ENCODE results near the gene SDR42E2.

- TF ChIP-seq POLR2AphosphoS5 (IDR thresholded peaks at IDR 0.05; ENCODE audit: low read depth, low read length): no peak
- TF ChIP-seq POLR2A (IDR thresholded peaks at IDR 0.05; ENCODE audit: low read depth, low read length): no peak
- no peak for TF ChIP-seq TAF1 (IDR thresholded peaks at IDR 0.05; ENCODE audit: low read depth, low read length)
- TF ChIP-seq SPI1 (IDR thresholded peaks at IDR 0.05; ENCODE audit: low read depth, low read length): no peak
These were observed 60.7 kb downstream of the SDR42E2 start for GRCh38 chr16:22222998-22223397.
